Measurements from ENCODE around the gene KCNQ5.

Gene KCNQ5

DNA sequence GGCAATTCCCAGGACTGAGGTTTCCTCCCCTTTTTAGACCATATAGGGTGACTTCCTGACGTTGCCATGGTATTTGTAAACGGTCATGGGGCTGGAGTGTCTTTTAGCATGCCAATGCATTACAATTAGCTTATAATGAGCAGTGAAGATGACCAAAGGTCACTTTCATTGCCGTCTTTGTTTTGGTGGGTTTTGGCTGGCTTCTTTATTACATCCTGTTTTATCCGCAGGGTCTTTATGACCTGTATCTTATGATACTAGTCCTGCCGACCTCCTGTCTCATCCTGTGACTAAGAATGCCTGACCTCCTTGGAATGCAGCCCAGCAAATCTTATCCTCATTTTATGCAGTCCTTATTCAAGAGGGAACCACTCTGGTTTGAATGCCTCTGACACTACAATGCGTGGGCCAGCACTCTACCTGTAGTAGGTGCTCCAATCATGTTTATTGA lies 190.1 kb downstream of the KCNQ5 start:
- DNase-seq = no peak

- no peak for DNase-seq
These were observed 192.1 kb downstream of the KCNQ5 start for GRCh38 chr6:72813807-72814596.

DNA sequence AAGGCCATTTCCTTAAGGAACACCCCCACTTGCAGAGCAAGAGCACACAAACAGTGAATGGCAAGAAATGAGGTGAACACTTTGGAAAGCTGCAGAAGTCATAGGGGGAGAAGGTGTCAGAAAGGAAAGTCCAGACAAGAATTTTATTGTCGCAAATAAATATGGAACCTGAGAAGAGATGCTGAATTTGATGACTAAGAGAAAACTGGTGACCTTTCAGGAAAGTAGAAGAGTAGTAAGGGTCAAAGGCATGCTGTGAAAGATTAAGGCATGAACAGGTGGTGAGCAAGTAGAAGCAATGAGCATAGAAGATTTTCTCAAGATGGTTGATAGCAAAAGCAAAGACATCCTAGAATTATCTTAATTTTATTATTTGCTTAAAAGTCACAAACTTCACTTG lies 194.2 kb downstream of the KCNQ5 start:
- no peak for DNase-seq

DNA sequence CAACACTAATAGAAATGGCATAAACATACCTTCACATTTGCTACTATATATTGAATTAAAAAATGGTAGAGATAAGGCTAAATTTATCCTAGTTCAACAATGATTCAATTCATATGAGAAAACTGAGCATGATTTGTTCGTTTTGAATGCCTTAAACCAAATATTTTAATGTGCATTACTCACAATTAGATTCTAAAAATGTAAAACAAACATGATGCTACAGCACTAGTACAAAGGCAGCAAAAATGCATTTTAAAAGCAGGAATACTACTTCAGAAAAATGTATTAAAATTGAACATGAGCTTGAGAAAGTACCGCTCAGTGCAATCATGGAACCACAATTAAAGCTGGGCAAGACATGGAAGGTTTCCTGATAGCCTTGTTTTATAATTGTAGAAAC lies 195.3 kb downstream of the KCNQ5 start:
- DNase-seq = no peak

- DNase-seq = no peak
These were observed 197.7 kb downstream of the KCNQ5 start for GRCh38 chr6:72819609-72820008.

DNA sequence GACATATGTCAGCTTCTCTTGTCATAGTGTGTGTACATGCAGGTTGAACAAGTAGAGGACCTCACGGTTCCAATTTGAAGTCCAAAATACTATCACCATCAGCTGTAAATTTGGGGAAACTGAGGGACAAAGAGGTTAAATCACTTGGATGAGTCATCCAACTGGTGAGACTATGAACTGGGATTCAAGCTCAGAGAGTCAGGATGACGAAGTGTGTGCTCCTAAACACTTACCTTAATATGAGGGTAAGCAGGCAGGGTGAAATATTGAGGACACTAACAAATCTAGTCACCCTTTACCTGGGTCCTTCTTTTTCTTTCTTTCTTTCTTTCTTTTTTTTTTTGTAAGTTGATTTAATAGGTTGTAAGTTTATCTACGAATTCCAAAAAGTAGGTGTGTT lies 198.3 kb downstream of the KCNQ5 start:
- DNase-seq = no peak

DNA sequence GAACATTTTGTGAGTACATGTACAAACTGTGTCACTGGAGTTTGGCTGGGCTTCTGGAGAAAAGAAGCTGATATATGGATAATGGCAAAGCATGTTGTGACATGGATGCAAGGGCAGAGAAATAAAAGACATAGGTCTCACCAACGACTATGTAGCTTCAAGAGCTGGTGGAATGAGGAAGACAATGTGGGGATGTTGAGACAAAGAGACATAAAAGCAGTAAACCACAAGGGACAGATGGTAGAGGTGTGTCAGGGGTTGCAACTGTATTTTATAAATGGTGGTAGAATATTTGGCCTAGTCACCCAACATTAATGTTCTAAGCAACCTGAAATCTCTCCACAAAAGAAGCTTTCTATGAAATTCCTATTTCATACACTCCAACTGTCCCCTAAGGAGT lies 199.0 kb downstream of the KCNQ5 start:
- DNase-seq = no peak

GRCh38 chr6:72822023-72822422 lies 200.2 kb downstream of the KCNQ5 start:
- no peak for DNase-seq

- no peak for DNase-seq
These were observed 200.8 kb downstream of the KCNQ5 start for GRCh38 chr6:72822691-72823090.

- no peak for DNase-seq
These were observed 203.0 kb downstream of the KCNQ5 start for GRCh38 chr6:72824833-72825232.

GRCh38 chr6:72825315-72825911 lies 203.5 kb downstream of the KCNQ5 start:
- no peak for DNase-seq

- DNase-seq = no peak
These were observed 204.2 kb downstream of the KCNQ5 start for GRCh38 chr6:72826037-72826436.

DNA sequence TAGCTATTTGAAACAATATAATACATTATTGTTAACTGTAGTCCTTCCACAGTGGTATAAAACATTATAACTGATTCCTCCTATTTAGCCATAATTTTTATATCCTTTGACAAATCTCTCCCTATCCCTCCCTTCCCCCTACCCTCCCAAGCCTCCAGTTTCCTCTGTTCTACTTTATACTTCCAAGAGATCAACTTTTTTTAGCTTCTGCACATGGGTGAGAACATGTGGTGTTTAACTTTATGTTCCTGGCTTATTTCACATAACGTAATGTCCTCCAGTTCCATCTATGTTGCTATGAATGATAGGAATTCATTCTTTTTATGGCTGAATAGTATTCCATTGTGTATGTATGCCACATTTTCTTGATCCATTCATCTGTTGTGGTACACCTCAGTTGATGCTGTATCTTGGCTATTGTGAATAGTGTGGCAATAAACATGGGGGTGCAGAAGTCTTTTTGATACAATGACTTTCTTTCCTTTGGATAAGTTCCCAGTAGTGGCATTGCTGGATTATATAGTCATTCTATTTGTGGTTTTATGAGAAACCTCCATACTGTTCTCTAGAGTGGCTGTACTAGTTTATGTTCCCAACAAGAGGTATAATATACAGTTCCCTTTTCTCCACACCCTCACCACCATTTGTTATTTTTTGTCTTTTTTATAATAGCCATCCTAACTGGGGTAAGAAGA lies 205.0 kb downstream of the KCNQ5 start:
- no peak for DNase-seq

DNA sequence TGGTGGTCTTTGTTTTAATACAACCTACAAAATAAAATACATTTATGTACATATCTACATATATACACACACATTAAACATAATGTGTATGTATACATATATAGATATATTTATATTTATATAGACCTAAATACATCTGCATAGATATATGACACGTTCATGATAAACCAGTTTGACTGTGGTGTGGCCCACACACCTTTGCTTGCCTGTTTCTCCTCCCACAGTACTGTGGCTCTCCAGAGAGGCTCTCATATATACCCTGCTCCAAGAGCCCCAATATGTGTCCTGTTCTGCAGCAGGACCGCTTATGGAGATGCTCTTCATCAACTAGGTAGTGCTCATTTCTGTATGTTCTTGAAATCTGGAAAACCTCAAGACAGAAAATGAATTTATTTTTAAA lies 207.0 kb downstream of the KCNQ5 start:
- no peak for DNase-seq

DNA sequence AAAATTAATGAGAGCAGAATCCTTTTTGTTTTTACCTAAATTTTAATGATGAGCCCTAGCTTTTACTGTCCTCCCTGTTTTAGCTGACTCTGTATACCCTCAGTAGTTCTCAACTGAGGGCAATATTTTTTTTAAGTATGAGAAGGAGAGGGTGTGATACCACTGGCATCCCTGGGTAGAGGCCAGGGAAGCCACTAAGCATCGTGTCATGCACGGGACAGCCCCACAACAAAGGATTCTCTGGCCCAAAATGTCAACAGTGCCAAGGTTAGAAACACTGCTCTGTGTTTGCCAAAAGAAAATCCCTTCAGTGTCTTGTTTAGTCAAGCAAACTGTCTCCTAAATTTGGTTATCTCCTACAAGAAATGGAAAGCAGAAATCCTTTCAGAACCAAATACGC lies 210.4 kb downstream of the KCNQ5 start:
- no peak for DNase-seq

DNA sequence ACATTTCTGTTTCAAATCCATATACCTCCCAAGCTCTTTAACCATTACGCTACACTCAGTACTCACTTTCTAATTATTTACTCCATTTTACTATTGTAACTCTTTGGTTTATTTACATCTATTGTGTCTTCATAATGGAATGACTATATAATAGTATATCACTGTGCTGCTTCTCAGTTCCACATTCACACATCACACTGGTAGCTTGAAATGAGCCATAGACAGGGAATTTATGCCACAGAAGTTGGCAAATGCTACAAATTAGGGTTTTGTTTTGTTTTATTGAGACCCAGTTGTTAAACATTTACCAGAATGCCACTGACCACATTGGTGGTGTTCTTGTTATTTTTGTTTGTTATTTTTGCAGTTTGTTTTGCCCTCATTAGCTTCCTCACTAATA lies 213.9 kb downstream of the KCNQ5 start:
- DNase-seq = no peak

GRCh38 chr6:72836971-72837370 lies 215.1 kb downstream of the KCNQ5 start:
- no peak for DNase-seq

DNA sequence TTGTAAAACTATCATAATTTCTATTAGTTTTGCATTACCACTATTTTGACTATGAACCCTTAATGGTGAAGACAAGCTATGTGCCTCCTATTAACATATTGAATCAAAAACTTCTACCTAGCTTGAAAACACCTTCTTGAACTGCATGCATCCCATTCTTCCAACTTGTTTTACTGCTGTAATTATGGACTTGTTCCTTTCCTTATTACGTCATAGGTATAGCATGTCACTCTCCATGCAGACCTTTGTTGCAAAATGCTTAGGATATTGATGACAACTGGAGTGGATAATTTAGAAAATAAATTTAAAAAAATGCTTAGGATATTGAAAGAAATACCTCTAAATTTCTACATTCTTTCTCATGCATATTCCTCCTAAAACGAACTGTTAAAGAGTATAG lies 219.3 kb downstream of the KCNQ5 start:
- DNase-seq = no peak

GRCh38 chr6:72842140-72842539 lies 220.3 kb downstream of the KCNQ5 start:
- no peak for DNase-seq

GRCh38 chr6:72844614-72845013 lies 222.8 kb downstream of the KCNQ5 start:
- DNase-seq = no peak

DNA sequence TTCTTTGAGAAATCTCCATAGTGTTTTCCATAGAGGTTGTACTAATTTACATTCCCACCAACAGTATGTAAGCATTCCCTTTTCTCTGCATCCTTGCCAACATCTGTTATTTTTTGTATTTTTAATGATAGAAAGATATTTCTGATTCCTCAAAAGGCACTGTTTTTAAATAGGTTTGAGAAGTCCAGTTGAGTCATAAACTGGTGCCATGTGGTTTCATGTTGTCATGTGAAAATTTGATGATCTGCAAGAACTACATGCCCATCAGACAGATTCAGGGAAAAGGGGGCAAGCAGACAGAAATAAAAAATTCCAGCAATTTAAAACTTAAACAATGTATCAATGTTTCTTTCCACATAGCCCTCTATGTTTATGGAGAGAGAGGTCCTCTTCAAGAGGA lies 227.5 kb downstream of the KCNQ5 start:
- no peak for DNase-seq

- no peak for DNase-seq
These were observed 228.2 kb downstream of the KCNQ5 start for GRCh38 chr6:72850040-72850439.

GRCh38 chr6:72850469-72850868 lies 228.6 kb downstream of the KCNQ5 start:
- DNase-seq = no peak

GRCh38 chr6:72855471-72855870 lies 233.6 kb downstream of the KCNQ5 start:
- no peak for DNase-seq
